ENCODE measurements around the gene FGG. TPM values are rescaled to one million over a fixed set of nuclear protein-coding genes. Genes with fewer than 3 reads are reported as not detected.

The FGG gene
- total RNA-seq, 1 experiment from 2014 or later = not detected

DNA sequence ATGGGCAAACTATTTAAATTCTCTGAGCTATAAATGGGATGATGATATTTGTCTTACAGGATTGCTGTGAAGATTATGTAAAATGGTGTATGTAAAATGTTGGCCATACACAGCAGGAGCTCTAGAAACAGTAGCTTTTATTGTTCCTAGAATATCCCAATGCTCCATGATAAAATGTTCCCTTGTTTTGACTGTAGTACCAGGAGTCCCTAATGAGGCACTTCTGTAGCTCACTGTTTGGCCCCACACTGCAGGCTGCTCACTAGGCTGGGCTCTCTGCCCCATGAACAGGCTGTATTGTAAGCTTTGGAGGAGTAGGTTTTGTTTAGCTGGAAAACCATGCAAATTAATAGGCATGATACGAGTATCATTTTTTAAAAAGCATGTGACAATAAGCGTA, 18.6 kb downstream of the FGG start:
- TF ChIP-seq, protein P1, sequence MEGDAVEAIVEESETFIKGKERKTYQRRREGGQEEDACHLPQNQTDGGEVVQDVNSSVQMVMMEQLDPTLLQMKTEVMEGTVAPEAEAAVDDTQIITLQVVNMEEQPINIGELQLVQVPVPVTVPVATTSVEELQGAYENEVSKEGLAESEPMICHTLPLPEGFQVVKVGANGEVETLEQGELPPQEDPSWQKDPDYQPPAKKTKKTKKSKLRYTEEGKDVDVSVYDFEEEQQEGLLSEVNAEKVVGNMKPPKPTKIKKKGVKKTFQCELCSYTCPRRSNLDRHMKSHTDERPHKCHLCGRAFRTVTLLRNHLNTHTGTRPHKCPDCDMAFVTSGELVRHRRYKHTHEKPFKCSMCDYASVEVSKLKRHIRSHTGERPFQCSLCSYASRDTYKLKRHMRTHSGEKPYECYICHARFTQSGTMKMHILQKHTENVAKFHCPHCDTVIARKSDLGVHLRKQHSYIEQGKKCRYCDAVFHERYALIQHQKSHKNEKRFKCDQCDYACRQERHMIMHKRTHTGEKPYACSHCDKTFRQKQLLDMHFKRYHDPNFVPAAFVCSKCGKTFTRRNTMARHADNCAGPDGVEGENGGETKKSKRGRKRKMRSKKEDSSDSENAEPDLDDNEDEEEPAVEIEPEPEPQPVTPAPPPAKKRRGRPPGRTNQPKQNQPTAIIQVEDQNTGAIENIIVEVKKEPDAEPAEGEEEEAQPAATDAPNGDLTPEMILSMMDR (conservative IDR thresholded peaks at IDR 0.05) = no peak
- TF ChIP-seq EZH2 (IDR thresholded peaks at IDR 0.05; ENCODE audit: low read depth) = no peak
- H3K27ac ChIP-seq = no peak overlapping the region
- no peaks in the 10 kb centered on the region for H3K79me2 ChIP-seq (ENCODE audit: low read depth)
- no TSS peak for BruUV-seq (replicated peaks)
- H3K4me1 ChIP-seq (replicated peaks; ENCODE audit: insufficient read depth) = peaks cover 8% of the 10 kb centered on the region
- no peaks in the 10 kb centered on the region for H3K36me3 ChIP-seq (ENCODE audit: low read depth)
- CTCF ChIA-PET = no interaction called here
- H2AFZ ChIP-seq = no peak overlapping the region
- no peak for DNase-seq
- no peaks in the 10 kb centered on the region for H4K20me1 ChIP-seq (ENCODE audit: insufficient read depth)
- no peaks in the 10 kb centered on the region for H3K27me3 ChIP-seq (ENCODE audit: insufficient read depth, low read depth)
- no peaks in the 10 kb centered on the region for H3F3A ChIP-seq (ENCODE audit: insufficient read depth, low read depth)
- H3K9me2 ChIP-seq (ENCODE audit: insufficient read depth) = no peaks in the 10 kb centered on the region
- POLR2A ChIA-PET (ENCODE audit: unreplicated experiment) = no interaction called here
- no peaks in the 10 kb centered on the region for H3K9me3 ChIP-seq (ENCODE audit: insufficient read depth, low read depth)
- no peak overlapping the region for H3K4me2 ChIP-seq
- intact Hi-C loops (cut with micrococcal nuclease; ENCODE audit: unreplicated experiment) = no loop called here
- H3K4me3 ChIP-seq = no peak overlapping the region

- H3K27me3 ChIP-seq (ENCODE audit: insufficient read depth, low read depth) = no peaks in the 10 kb centered on the region
- DNase-seq = no peak
- POLR2A ChIA-PET (ENCODE audit: unreplicated experiment) = no interaction called here
- CTCF ChIA-PET = no interaction called here
- BruUV-seq (replicated peaks) = no TSS peak
- H3K4me3 ChIP-seq = no peak overlapping the region
- intact Hi-C loops (cut with micrococcal nuclease; ENCODE audit: unreplicated experiment) = no loop called here
- H4K20me1 ChIP-seq (ENCODE audit: insufficient read depth) = no peaks in the 10 kb centered on the region
- no peak overlapping the region for H3K27ac ChIP-seq
- no peak overlapping the region for H3K4me2 ChIP-seq
- H3K4me1 ChIP-seq (replicated peaks; ENCODE audit: insufficient read depth) = peaks cover 8% of the 10 kb centered on the region
- no peak for TF ChIP-seq EZH2 (IDR thresholded peaks at IDR 0.05; ENCODE audit: low read depth)
- TF ChIP-seq, protein P1 (conservative IDR thresholded peaks at IDR 0.05) = no peak
- H2AFZ ChIP-seq = no peak overlapping the region
- no peaks in the 10 kb centered on the region for H3K79me2 ChIP-seq (ENCODE audit: low read depth)
- no peaks in the 10 kb centered on the region for H3K9me2 ChIP-seq (ENCODE audit: insufficient read depth)
- H3K36me3 ChIP-seq (ENCODE audit: low read depth) = no peaks in the 10 kb centered on the region
- H3K9me3 ChIP-seq (ENCODE audit: insufficient read depth, low read depth) = no peaks in the 10 kb centered on the region
- no peaks in the 10 kb centered on the region for H3F3A ChIP-seq (ENCODE audit: insufficient read depth, low read depth)
Measured at GRCh38 chr4:154591890-154592289, 20.6 kb downstream of the FGG start.

DNA sequence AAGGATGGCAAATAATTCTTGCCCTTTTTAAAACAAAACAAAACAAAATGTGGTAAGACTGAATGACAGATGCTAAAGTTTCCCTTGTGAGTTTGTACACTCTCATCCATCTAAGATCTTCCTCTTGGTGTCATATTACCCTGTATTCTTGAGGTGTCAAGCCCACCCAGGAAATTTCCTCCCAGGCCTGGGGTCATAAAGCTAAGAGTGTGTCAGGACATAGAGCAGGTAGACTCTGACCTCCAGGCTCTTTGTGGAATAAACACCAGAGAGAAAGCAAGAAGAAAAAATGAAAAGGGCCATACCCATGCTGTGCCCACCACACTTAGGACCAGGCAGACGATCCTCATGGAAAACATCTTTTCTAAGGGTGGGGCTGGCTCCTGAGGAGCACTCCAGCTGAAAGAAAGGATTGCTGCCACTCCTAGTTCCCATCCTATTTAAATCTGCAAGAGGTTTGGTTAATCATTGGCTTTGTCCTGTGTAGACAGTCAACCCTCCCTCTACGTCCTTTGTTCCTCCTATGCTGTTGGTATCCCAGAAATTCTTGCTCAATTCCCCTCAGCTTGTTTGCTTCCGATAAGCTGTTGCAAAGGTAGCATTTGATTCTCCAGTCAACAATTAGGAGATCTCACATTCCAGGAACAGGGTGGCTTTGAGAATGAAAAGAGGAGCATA, 22.0 kb downstream of the FGG start, which contains the start of gene FGA:
FGA (minus strand) TSS at position 414 of the 678 bp plus-strand sequence; CDS start at position 359, 55 bp downstream.
- intact Hi-C loops (cut with micrococcal nuclease; ENCODE audit: unreplicated experiment) = no loop called here
- ChIA-PET CTCF (no interaction called here), POLR2A (ENCODE audit: unreplicated experiment) (no interaction called here)
- Histone ChIP-seq H3K4me1 (replicated peaks; ENCODE audit: insufficient read depth) (no peaks in the 10 kb centered on the region), H3K27me3 (ENCODE audit: insufficient read depth, low read depth) (no peaks in the 10 kb centered on the region), H4K20me1 (ENCODE audit: insufficient read depth) (no peaks in the 10 kb centered on the region), H3K4me2 (no peak within 1 kb of the TSS), H3K79me2 (ENCODE audit: low read depth) (no peaks in the 10 kb centered on the region), H3K9me2 (ENCODE audit: insufficient read depth) (no peaks in the 10 kb centered on the region), H3K27ac (no peak within 1 kb of the TSS), H2AFZ (no peak within 1 kb of the TSS), H3K4me3 (no peak within 1 kb of the TSS), H3K36me3 (ENCODE audit: low read depth) (no peaks in the 10 kb centered on the region), H3F3A (ENCODE audit: insufficient read depth, low read depth) (no peaks in the 10 kb centered on the region), H3K9me3 (ENCODE audit: insufficient read depth, low read depth) (no peaks in the 10 kb centered on the region)
- TF ChIP-seq EZH2 (IDR thresholded peaks at IDR 0.05; ENCODE audit: low read depth) = no peak
- TF ChIP-seq, protein P1 (conservative IDR thresholded peaks at IDR 0.05) = no peak
- no peak for DNase-seq
- BruUV-seq (replicated peaks) = no TSS peak

Data from PC-9 (cell line).